DMS 273 (cell line): ENCODE results near the gene SOHLH1.

Source experiments
- DNase-seq: peaks from one replicate; lab custom pipeline; 2025; ENCODE audit not compliant: unreplicated experiment; lab: John Stamatoyannopoulos, UW

The SOHLH1 gene

DNA sequence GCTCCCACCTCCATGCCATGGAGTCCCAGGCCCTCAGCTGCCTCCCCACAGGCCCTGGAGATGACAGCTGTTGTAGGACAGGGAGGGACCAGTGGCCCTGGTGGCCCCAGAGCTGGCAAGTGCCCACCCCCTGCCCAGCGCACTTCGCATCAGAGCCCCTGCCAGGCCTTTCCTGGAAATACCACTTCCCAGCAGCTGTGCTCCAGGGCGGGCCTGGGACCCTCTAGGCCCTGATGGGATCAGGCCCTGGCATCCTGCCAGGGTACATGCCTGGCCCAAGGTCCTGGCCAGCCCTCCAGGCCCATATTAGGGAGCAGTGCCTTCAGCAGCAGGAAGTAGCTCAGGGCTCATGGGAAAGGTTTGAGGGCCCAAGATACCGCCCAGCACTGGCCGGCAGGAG, 5.2 kb upstream of the SOHLH1 start:
- no peak for DNase-seq

DNA sequence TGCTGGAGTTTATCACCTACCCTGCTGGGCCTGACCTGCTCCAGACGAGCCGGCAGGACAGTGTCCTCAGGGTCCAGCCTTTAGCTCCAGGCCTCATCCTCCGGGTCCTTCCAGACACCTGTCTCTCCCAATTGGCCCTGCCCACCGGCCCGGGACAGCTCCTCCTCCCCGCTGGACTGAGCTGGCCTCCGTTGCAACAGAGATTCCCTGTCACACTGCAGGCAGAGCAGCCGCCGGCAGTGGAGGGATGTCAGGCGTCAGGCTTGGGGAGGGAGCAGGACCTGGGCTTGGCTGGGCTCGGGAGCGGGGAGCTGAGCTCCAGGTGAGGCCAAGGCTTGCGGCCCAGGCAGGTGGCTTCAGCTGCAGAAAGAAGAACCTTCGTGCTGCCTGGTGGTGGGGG, 4.4 kb upstream of the SOHLH1 start:
- DNase-seq, result no peak

DNA sequence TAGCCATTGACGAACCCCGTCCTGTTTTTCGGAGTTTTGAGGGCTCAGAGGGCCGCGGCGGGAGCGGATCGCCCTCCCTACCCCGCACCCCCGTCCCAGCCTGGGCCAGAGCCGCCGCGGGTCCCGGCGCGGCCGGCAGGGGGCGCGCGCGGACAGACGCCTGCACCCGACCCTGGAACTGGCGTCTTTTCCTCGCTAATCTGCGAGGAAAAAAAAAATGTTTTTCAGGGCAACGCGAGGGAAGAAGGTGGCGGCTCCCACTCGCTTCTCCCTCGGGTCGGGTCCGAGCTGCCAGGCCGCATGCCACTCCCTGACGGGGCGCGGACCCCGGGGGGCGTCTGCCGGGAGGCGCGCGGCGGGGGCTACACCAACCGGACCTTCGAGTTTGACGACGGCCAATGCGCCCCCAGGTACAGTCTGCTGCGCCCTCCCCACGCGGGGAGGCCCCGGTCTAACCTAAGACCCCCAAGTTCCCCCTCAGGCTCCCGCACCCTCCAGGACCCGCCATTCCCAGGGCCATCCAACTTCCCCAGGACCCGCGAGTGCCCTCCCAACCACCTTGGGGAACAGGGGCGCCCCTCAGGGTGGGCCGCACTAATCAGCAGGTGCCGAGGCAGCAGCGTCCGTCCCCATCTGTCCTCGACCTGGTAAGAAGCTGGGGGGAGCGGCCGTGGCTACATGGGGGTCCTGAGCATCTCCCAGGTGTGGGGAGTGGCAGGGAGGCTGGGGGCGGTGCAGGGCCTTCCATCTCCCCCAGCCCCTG, 2.9 kb upstream of the SOHLH1 start, which contains the start of gene KCNT1:
TSS of gene KCNT1 (plus strand) at position 227 of the 763 bp plus-strand sequence. CDS start at position 301, 74 bp downstream.
- DNase-seq, result peak; percentile 80

DNA sequence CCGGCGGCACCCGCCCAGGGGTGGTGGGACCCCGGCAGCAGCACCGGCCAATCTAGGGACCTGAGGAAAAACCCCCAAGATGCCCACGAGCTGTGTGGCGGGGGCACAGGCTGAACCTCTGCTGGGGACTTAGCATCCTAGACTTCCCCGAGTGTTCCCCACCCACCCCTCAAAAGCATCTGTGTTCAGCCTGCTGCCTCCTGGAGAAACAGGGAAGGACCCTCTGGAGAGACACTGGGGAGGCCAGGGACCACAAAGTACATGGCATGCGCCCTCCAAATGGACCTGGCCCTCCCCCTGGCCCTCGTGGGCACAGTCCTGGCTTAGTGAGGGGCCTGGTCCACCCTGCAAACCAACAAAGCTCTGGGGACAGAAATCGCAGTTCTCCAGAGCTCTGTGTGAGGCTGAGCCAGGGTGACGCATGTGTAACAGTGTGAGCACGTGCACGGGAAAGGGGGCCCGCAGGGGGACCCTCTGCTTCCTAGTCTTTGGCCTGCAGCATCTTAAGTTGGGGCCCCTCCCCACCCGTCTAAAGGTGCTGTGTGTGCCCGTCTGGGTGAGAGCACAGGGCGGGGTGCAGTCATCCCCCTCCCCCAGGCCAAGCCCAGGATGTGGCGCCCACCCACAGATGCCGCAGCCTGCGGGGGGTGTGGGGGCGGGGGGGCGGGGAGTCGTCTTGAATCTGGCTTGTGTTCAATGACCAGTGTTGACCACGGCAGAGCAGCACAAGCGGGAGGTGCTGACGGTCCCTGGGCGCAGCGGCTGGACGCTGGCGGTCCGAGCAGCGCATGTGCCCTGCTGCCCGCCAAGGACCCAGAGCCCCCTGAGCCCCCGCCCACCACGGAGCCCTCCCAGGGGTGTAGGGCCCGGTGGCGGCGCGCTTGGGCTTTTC, 2.0 kb upstream of the SOHLH1 start:
- no peak for DNase-seq

DNA sequence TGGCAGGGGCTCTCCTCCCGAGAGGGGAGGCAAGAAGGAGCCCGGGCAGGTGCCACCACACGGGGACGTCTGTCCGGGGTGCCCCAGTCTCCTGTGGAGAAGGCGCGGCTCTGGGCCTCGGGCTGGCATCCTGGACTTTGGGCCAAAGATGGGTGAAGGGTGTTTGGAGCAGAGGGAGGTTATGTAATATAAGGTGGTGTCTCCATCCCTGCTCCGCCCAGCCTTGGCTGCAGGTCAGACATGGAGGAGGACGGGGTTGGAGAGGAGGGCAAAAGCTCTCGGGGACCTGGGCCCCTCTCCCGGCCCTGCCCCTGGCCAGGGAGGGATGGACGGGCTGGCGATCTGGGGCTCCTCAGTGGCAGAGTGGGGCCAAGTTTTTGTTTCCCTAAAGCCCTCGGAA, 1.2 kb upstream of the SOHLH1 start:
- no peak for DNase-seq

DNA sequence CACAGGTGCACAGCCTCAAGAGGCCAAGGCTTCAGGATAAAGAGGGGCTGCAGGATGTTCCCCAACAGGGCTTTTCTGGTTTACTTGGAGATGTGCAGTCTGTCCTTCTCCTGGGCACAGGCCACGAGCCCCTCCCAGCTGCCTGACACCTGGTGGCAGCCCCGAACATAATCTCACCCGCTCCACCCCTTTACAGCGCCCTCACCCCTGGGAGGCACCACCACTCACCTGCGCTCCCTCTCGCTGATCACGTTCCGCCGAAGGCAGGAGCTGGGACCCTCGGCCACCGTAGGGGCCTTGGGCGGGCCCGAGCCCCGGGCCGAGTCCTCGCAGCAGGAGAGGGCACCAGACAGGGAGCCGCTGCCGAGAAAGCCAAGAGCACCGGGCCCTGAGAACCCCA, 514 bp downstream of the SOHLH1 start:
- DNase-seq, result no peak

DNA sequence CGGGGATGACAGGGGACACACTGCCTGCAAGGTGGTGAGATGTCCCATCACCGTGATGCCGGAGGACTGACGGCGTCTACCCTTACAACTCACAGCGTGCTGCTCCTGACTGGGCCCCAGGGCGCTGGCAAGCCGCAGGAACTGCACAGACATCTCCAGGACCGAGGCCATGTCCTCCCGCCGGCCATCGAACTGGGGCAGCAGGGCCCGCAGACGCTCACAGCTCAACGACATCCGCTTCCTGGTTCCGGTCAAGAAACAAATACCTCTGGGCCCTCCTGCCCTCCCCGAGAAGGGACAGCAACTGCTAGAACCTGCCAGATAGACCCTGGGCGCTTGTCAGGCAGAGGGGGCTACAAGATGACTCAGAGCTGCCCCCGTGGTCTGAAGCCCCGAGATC, 1.0 kb downstream of the SOHLH1 start:
- no peak for DNase-seq

DNA sequence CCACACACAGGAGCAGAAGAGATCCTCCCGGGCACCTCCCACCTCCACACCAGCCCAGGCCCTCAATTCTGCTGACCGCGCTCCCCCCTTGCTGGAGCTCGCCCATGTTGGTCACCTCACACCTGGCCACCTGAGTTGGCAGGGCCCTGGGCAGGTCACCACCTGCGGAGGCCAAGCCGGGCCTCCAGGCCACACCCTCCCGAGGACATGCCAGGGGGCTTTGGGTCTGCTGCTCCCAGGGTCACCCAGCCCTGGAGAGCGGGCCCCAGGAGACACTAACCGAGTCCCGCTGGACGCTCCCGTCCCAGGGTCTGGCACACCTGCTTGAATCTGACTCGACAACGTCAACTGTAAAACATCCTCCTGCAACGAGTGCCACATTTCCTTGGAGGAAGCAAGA, 2.1 kb downstream of the SOHLH1 start:
- no peak for DNase-seq

DNA sequence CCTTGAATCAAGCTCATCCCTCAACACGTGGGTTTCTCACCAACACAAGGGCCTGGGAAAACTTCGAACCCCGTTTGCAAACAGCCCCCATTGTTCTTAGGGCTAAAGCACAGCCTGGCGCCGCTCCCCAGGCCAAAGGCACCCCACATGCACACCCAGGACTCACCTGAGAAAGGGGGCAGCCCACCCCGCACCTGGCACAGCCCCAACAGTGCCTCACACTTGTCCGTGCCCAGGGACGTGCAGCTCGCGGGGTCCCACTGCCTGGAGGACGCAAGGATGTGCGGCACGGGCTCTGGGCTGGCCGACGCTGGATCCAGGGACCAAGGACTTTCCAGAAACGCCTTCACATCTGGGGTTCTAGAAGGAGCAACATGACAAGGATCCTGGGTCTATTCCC, 2.8 kb downstream of the SOHLH1 start:
- no peak for DNase-seq

DNA sequence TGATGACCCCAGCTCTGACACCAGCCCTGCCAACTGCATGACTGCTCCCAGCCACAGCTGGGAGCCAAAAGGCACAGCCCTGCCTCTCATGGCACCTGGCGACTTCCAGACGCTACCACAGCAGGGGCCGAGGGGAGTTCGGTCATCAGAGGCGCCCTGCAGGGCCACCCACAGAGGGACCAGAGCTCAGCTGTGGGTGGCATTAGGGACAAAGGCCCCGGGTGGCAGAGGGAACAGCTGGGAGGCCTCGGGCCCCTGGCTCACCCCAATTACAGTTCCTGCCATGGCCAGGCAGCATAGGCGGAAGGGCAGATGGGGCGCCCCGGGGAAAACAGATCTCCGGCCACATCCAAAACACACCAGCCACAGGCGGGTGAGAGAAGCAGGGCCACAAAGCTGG, 3.6 kb downstream of the SOHLH1 start:
- DNase-seq, result no peak

DNA sequence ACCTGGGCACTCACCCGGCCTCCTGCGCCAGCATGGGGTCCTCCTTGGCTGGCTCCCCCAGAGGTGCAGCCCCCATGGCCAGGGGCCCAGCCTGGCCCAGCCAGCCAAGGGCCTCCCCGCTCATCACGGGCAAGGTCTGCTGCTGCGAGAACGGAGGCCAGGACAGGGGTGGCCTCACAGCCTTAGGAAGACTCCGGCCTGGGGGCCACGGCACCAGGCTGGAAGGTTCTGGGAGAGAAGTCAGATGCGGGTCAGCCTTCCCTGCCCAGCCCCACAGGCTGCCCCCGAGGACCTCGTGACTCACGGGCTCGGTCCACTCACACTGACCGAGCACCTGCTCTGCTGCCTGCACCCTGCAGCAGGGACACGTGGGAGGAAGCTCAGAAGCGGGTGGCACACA, 4.2 kb downstream of the SOHLH1 start:
- no peak for DNase-seq

DNA sequence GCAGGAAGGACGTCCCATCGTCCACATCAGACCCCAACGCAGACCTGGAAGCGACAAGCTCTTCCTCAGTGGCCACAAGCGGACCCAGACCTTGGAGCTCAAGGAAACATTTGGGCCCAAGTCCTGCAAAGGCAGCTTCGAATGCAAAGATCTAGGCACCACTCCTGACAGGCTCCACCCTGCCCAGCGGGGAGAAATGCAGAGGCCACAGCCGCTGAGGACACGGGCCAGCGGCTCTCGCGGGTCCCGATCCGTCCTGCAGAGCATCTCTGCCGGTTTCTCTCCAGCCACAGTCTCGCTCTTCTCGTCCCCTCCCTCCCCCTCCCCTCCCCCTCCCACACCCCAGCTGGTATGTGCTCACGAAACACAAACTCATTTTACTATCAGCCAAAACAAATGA, 4.9 kb downstream of the SOHLH1 start:
- DNase-seq, result no peak

DNA sequence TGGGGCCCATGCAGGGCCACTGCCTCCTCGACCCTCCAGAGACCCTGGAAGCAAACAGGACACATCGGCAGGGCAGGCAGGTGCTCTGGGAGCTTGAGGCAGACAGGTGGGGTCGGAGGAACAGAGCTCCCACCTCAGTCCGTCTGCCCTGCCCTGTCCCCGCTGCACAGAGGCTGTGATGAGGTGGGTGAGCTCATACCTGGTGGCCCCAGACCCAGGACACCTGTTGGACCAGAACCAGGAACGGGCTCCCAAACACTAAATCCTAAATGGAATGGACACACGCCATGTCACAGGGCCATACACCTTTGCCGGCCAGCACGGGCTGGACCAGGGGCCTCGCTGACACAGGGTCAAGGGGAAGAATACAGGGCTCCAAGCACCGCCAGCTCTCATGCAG, 5.5 kb downstream of the SOHLH1 start:
- DNase-seq, result no peak

DNA sequence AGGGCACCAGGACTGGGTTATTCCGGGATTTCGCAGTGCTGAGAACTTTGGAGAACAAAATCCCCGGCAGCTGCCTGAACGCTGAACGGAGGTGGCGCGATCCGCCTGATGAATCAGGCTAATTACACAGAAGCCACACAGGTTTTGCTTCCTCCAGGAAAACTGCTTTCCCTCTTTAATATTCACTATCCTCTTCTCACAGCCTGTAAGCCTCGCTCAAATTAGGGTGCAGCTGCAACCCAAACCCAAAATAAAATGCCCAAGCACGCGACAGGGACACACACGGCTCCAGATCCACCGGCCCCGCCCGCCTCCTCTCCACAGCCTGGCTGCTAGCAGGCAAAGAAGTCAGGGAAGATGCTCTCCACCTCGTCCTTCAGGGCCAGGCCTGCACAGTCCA, 6.0 kb downstream of the SOHLH1 start:
- no peak for DNase-seq

DNA sequence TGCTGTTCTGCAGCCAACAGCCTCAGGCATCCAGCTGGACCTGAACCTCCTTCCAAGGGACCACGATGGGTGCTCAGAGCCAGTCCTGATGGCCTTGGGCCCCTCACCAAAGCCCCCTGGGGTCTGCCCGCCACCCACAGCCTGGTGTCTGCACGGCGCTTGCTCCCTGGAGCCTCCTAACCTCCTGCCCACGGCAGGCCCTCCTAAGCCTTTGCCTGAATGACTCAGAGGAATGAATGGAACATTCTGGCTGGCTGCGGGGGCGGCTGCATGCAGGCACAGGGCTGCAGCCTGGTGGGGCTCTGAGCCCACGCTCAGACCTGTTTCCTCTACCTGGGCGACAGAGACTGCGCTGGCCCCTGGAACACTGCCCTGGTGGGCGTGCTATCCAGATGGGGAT, 6.9 kb downstream of the SOHLH1 start:
- DNase-seq, result no peak

DNA sequence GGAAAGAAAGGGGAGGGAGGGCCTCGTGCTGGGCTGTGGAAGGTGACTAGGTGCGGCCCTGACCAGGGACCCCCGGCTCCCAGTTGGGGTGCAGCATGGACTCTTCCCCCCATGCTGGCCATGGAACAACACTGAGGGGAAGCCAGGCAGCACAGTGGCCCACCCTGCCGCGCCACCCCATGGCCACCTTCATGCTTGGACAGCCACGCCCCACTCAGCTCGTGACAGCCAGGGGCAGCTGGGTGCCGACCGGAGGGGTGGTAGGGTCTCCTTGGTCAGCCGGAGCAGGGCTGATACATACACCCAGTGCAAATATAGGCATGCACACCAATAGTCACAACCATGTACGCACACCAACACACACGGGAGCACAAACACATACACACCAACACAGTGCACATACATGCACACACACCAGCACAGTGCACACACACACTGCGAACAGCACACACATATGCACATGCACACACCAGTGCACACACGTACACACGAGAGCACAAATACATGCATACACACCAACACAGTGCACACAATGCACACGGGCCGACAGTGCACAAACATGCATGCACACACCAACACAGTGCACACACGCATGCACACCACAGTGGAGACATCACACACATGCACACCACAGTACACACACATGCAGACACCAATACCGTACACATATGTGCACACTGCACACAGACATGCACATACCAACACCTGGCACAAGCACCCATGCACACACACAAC, 8.3 kb downstream of the SOHLH1 start:
- no peak for DNase-seq

DNA sequence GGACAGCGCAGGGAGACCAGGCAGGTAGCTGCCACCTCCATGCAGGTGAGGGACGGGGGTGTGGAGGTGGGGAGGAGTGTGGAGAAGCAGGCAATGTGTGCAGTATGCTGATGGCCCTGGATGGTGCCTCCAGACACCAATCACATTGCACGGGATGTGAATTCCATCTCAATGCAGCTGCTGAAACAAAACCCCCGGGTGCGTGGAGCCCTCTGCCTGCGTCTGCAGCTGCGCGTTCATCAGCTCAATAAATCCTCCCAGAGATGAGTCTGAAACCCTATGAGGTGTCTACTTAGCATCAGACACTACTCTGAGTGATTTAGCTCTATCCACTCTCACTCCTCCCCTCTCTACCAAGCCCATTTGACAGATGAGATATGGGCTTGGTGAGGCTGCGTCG, 10.3 kb downstream of the SOHLH1 start:
- DNase-seq, result no peak

DNA sequence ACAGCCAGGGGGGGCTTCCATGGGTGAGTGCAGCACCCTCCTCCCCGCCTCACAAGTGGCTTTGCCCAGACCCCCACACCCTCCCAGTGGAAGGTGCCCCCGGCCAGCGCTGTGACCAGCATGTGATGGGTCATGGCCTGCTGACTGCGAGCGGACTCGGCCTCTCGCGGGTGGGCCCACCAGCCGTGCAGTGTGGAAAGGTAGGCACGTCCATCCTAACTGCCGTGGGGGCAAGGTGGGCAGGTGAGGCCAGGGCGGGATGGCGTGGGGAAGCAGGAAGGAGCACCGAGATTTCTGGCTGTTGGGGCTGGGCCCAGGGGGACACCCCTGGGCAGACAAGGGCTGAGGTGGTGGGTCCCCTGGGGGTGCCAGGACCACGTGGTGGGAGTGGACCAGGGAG, 12.1 kb downstream of the SOHLH1 start:
- no peak for DNase-seq

DNA sequence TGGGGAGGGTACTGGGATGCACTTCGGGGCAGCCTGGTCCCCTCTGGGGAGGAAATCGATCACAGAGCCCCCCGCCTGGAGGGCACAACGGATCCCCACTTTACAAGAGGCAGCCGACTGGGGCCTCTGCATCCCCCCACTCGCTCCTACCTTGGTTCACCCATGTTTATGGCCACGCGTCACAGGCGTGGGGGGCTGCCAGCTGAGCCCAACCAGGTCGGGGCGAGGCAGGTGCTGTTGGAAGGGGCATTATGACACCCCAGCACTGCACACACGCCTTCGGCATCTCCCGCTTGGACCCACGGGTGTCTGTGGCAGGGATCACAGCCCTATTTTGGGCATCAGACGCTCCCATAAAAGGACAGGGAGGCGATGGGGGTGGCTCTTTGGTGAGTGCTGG, 14.6 kb downstream of the SOHLH1 start:
- DNase-seq, result no peak

DNA sequence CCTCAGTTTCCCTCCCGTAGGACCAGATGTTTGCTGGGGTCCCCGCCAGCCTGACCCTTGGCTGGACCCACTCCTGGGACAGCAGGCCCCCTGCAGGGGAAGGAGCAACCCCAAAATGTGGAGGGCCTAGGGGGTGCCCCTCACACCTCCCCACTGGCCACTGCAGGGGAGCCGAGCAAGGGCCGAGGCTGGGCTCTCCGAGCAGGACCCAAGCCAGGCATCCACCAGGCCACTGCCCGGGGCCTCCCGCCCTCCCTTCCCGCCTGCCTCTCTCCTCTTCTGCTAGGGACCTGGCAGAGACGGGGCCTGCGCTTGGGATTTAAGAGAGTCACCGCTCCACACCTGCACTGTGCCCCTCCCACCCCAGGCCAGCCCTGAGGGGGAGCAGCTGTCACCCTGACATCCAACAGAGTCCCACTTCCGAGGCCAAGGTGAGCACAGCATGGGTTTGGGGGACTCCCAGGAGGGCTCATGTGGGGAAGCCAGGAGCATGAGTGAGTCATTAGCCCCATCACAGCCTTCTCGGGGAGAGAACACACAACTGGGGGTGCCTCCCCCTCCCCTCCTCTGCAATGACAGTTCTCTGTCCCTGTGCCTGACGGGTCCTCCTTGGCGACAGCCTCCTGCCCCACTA, 15.8 kb downstream of the SOHLH1 start:
- no peak for DNase-seq

DNA sequence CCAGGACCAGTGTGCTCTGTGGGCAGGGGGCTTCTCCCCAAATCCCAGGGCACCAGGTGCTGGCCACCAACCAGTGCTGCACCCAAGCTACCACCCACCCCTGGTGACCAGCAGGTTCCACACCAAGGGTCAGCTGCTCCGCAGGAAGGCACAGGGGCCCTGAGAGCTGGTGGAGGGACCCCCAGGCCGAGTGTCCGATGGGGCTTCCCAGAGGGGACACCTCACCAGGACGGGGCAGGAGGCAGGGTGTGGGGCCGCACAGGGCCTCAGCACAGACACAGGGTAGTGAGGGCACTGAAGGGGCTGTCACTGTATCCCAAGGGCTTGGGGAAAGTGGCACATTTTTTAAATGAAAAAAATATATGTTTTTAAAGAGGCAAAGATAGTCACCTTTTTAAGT, 18.1 kb downstream of the SOHLH1 start:
- no peak for DNase-seq
